Measurements from ENCODE around the gene RBPMS2. TPM values are rescaled to one million over a fixed set of nuclear protein-coding genes. Genes with fewer than 3 reads are reported as not detected.

Gene RBPMS2
- total and polyA plus RNA-seq, 2 of the 8 experiments (the other 6 are each of a cell fraction or from before 2014, with no cell fraction given), result 55.8 to 238 TPM

MicroRNAs encoded within 50 kb of the gene (microRNA counts, 767-probe panel; counts per million panel counts)
- 879 counts per million, percentile 95 among the panel's probes with 10 or more counts for microRNA hsa-miR-1272

Small RNAs within 50 kb of the gene (microRNA-seq; reads per million reads assigned to microRNA genes)
- 0.92 to 3.0 reads per million in 2 experiments for gene MIR1272 (ENCODE audit: borderline microRNAs expressed in 2 of 2, borderline number of aligned reads in 2 of 2, borderline replicate concordance in 1 of 2)

Small RNAs within 50 kb of the gene (small RNA-seq; reads per million reads assigned to genes)
- gene AC100830.2 (ENCODE audit: insufficient read depth), result not detected
- gene MIR1272 (ENCODE audit: insufficient read depth), result 392 reads per million, percentile 99 among the genes with 10 or more reads in this experiment

Other genes starting within 250 kb of the RBPMS2 start
- gene PIF1, start 50.1 kb upstream of the RBPMS2 start, total RNA-seq (2021; fragmentation: NEBNext Ultra II Directional; extraction: Animal tissue kit (Norgen Biotek cat#: 25700)), result 136 and 138 TPM in 2 replicates
- 73.3 and 109 TPM in 2 replicates for gene PIF1, start 50.1 kb upstream of the RBPMS2 start, polyA plus RNA-seq (2011; rRNA removed)
- 20.1 and 20.3 TPM in 2 replicates for gene PLEKHO2, start 66.3 kb upstream of the RBPMS2 start, total RNA-seq (2021; fragmentation: NEBNext Ultra II Directional; extraction: Animal tissue kit (Norgen Biotek cat#: 25700))
- gene PLEKHO2, start 66.3 kb upstream of the RBPMS2 start, polyA plus RNA-seq (2011; rRNA removed), result 16.9 and 19.7 TPM in 2 replicates
- gene ANKDD1A, start 136.3 kb upstream of the RBPMS2 start, total RNA-seq (2021; fragmentation: NEBNext Ultra II Directional; extraction: Animal tissue kit (Norgen Biotek cat#: 25700)), result 5.0 and 5.7 TPM in 2 replicates
- gene ANKDD1A, start 136.3 kb upstream of the RBPMS2 start, polyA plus RNA-seq (2011; rRNA removed), result 4.1 and 6.8 TPM in 2 replicates
- gene SPG21, start 214.3 kb upstream of the RBPMS2 start, total RNA-seq (2021; fragmentation: NEBNext Ultra II Directional; extraction: Animal tissue kit (Norgen Biotek cat#: 25700)), result 68.6 and 72.7 TPM in 2 replicates
- 51.4 and 67.3 TPM in 2 replicates for gene SPG21, start 214.3 kb upstream of the RBPMS2 start, polyA plus RNA-seq (2011; rRNA removed)

Measured in H1 (cell line).